Upper lobe of left lung (tissue), 4 donors: ENCODE results near the gene MLC1.

ENCODE experiments used
- POLR2A ChIP-seq, 4 donors: fragments of 450-650 bp; IDR thresholded peaks; one replicate each; pipeline ENCODE4 v1.5.1; 2016 to 2017; ENCODE audit warnings: antibody characterized with exemption in 4 of 4, mild to moderate bottlenecking in 2 of 4
- POLR2AphosphoS5 ChIP-seq, 2 donors: sonication (generic); formaldehyde crosslinking; IDR thresholded peaks; one replicate each; pipeline ENCODE4 v1.5.1; 2017; ENCODE audit warnings: antibody characterized with exemption in 2 of 2
- TF ChIP-seq, protein P1 (sequence below), 6 experiments: fragments of 450-650 bp in 4 of 6; fragments of 200-600 bp in 2 of 6; sonication (generic) in 2 of 6; IDR thresholded peaks; one replicate each; pipeline ENCODE4 v1.5.1; 2016 to 2019; ENCODE audit warnings: antibody characterized with exemption in 6 of 6

DNA sequence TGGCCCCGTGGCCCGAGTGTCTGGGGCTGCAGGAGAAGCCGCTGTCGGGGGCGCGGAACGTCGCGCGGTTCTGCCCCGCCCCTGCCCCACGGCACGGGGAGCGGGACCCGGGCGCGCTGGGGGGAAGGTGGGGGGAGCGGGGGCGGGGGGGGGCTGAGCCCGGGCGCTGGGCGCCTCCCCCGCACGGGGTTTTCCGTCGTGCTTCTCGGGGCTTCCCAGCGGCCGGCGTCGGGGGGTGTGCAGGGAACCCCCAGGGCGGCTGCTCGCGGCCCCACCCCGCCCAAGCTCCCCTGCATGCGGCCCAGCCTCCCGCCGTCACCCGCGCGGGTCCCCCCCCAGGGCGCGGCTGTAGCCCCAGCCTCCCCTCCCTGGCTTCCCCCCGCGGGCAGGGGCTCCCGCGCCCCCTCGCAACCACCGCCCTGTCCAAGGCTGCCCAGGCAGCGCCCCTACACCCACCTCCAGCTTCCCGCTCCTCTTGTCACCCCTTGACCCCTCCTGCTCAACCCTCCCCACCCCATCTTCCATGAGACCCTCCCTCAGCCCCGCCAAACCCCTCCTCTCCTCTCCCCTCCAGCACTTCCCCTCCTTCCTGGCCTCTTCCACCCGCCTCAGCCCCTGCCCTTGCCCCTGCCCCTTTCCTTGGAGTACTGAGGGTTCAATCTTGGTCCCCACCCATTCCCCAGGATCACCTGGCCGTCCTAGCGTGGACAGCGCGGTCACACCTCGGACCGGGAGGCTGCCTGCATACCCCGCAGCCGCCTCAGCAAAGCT, 74.4 kb downstream of the MLC1 start:
- TF ChIP-seq, protein P1, sequence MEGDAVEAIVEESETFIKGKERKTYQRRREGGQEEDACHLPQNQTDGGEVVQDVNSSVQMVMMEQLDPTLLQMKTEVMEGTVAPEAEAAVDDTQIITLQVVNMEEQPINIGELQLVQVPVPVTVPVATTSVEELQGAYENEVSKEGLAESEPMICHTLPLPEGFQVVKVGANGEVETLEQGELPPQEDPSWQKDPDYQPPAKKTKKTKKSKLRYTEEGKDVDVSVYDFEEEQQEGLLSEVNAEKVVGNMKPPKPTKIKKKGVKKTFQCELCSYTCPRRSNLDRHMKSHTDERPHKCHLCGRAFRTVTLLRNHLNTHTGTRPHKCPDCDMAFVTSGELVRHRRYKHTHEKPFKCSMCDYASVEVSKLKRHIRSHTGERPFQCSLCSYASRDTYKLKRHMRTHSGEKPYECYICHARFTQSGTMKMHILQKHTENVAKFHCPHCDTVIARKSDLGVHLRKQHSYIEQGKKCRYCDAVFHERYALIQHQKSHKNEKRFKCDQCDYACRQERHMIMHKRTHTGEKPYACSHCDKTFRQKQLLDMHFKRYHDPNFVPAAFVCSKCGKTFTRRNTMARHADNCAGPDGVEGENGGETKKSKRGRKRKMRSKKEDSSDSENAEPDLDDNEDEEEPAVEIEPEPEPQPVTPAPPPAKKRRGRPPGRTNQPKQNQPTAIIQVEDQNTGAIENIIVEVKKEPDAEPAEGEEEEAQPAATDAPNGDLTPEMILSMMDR (IDR thresholded peaks at IDR 0.05) = no peak
- TF ChIP-seq POLR2A (IDR thresholded peaks at IDR 0.05) (no peak), POLR2AphosphoS5 (IDR thresholded peaks at IDR 0.05) (no peak)
